GM18520 (cell line): ENCODE measurements around the gene SMIM22.

Source experiments
- ATAC-seq: cut with Tn5 transposase; IDR thresholded peaks from one replicate; pipeline ENCODE4 v1.9.1; 2021; ENCODE audit not compliant: unreplicated experiment

Gene SMIM22

GRCh38 chr16:4814542-4815173 lies 19.5 kb downstream of the SMIM22 start:
- ATAC-seq: no peak

- ATAC-seq: no peak
Observed at GRCh38 chr16:4820652-4821051, 25.5 kb downstream of the SMIM22 start.

GRCh38 chr16:4825196-4825595 lies 30.0 kb downstream of the SMIM22 start:
- no peak for ATAC-seq

GRCh38 chr16:4826526-4826925 lies 31.4 kb downstream of the SMIM22 start:
- no peak for ATAC-seq

GRCh38 chr16:4826980-4827379 lies 31.8 kb downstream of the SMIM22 start:
- no peak for ATAC-seq

GRCh38 chr16:4828567-4829321 lies 33.6 kb downstream of the SMIM22 start:
- ATAC-seq: no peak

- no peak for ATAC-seq
Observed at GRCh38 chr16:4830408-4830807, 35.2 kb downstream of the SMIM22 start.

- no peak for ATAC-seq
Observed at GRCh38 chr16:4831616-4832015, 36.4 kb downstream of the SMIM22 start.

- ATAC-seq: no peak
Observed at GRCh38 chr16:4832698-4833343, 37.7 kb downstream of the SMIM22 start.

GRCh38 chr16:4833584-4833983 lies 38.4 kb downstream of the SMIM22 start:
- ATAC-seq: no peak

GRCh38 chr16:4836727-4837126 lies 41.6 kb downstream of the SMIM22 start:
- no peak for ATAC-seq

- no peak for ATAC-seq
Observed at GRCh38 chr16:4837733-4838501, 42.7 kb downstream of the SMIM22 start.

- ATAC-seq: no peak
Observed at GRCh38 chr16:4839942-4840341, 44.8 kb downstream of the SMIM22 start.

GRCh38 chr16:4840984-4841383 lies 45.8 kb downstream of the SMIM22 start:
- ATAC-seq: no peak
